ENCODE measurements around the gene LRP1. TPM values are rescaled to one million over a fixed set of nuclear protein-coding genes. Genes with fewer than 3 reads are reported as not detected.
A peak's percentile ranks its signal among the peaks of the same experiment; 100 is the strongest.

LRP1 gene
- total RNA-seq, 1 experiment from 2014 or later: 25.1 TPM

- in situ Hi-C loops (cut with HindIII; ENCODE audit: low sequenced_read_pairs): no loop called here
Observed at GRCh38 chr12:57164454-57164853, 36.2 kb downstream of the LRP1 start.

GRCh38 chr12:57164966-57165625, 36.8 kb downstream of the LRP1 start:
- in situ Hi-C loops (cut with HindIII; ENCODE audit: low sequenced_read_pairs): no loop called here
- no peak for DNase-seq (ENCODE audit: low spot score)

More at GRCh38 chr12:57164454-57164853, 36.2 kb downstream of the LRP1 start:
- no peak for DNase-seq (ENCODE audit: low spot score)

GRCh38 chr12:57165741-57166140, 37.5 kb downstream of the LRP1 start:
- in situ Hi-C loops (cut with HindIII; ENCODE audit: low sequenced_read_pairs): no loop called here
- no peak for DNase-seq (ENCODE audit: low spot score)

DNA sequence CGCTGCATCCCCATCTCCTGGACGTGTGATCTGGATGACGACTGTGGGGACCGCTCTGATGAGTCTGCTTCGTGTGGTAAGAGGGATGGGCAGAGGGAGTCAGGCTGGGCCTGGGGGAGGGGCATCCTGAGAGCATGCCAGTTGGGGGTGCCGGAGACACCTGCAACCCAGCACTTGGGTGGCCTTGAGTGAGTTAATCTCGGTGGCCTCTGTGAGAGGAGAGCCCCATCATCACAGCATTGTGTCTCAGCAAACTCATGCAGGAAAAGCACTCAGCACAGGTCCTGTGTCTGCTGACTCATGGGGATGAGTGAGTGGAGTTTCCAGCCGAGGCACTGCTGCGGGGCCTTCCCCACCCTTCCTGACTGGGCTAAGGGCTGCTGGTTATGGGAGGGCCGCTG, 38.7 kb downstream of the LRP1 start:
- DNase-seq (ENCODE audit: low spot score): no peak
- in situ Hi-C loops (cut with HindIII; ENCODE audit: low sequenced_read_pairs): no loop called here

DNA sequence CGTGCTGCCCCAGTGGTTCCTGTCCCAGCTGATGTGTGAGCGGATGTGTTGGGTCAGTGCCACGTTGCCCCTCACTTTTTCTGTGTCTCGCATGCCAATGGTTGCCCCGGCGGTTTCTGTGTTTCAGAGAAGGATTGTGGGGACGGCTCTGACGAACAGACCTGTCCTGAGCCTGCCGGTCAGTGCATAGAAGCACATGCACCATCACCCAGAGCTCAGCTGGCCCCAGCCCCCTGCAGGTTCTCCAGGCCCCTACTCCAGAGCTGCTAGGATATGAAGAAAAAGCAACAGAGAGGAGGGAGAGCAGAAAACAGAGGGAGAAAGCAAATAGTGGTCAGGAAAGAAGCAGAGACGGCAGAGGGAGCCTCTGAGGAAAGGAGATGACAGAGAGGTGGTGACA, 39.8 kb downstream of the LRP1 start:
- no peak for DNase-seq (ENCODE audit: low spot score)
- in situ Hi-C loops (cut with HindIII; ENCODE audit: low sequenced_read_pairs): no loop called here

DNA sequence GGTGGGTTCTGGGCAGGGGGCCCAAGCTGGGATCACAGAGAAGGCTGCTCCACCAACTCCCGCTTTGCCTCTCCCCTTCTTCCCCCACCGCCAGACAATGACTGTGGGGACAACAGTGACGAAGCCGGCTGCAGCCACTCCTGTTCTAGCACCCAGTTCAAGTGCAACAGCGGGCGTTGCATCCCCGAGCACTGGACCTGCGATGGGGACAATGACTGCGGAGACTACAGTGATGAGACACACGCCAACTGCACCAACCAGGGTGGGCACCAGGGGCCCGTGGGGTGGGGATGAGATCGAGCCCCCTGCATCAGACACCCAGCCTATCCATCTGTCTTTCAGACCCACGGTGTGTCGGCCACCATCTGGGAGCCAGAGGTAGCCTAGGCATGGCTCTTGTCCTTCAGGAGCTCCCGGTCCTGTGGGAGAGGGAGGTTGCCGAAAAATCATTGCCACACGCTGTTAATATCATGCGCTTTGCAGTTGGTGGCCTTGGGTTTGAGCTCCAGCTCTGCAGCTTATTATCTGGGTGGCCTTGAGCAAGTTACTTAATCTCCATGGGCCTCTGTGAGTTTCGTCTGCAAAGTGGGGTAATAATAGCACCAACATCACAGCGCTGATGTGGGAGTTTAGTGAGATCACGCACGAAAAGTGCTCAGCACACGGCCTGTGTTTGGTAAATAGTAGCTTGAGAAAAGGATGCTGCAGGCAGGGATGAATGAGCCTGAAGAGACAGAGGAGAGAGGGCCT, 40.9 kb downstream of the LRP1 start:
- in situ Hi-C loops (cut with HindIII; ENCODE audit: low sequenced_read_pairs): no loop called here
- no peak for DNase-seq (ENCODE audit: low spot score)

- DNase-seq (ENCODE audit: low spot score): no peak
- in situ Hi-C loops (cut with HindIII; ENCODE audit: low sequenced_read_pairs): no loop called here
Observed at GRCh38 chr12:57169969-57170368, 41.7 kb downstream of the LRP1 start.

- DNase-seq (ENCODE audit: low spot score): no peak
- in situ Hi-C loops (cut with HindIII; ENCODE audit: low sequenced_read_pairs): no loop called here
Observed at GRCh38 chr12:57170408-57170807, 42.1 kb downstream of the LRP1 start.

- DNase-seq (ENCODE audit: low spot score): no peak
- in situ Hi-C loops (cut with HindIII; ENCODE audit: low sequenced_read_pairs): no loop called here
Observed at GRCh38 chr12:57170927-57171326, 42.6 kb downstream of the LRP1 start.

GRCh38 chr12:57171668-57172067, 43.4 kb downstream of the LRP1 start:
- DNase-seq (ENCODE audit: low spot score): no peak
- in situ Hi-C loops (cut with HindIII; ENCODE audit: low sequenced_read_pairs): no loop called here

DNA sequence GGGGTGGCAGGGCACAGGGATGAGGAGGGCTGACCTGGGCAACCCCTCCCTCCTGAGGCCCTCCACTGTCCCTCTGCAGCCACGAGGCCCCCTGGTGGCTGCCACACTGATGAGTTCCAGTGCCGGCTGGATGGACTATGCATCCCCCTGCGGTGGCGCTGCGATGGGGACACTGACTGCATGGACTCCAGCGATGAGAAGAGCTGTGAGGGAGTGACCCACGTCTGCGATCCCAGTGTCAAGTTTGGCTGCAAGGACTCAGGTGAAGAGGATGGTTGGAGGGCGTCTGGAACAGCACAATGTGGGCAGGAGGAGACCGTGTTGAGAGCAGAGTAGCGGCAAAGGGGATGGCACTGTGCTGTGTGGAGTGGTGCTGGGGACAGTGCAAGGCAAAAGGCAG, 44.8 kb downstream of the LRP1 start:
- no peak for DNase-seq (ENCODE audit: low spot score)

GRCh38 chr12:57173683-57174082, 45.4 kb downstream of the LRP1 start:
- no peak for DNase-seq (ENCODE audit: low spot score)
- in situ Hi-C loops (cut with HindIII; ENCODE audit: low sequenced_read_pairs): no loop called here

More for the DNA sequence above, 44.8 kb downstream of the LRP1 start:
- in situ Hi-C loops (cut with HindIII; ENCODE audit: low sequenced_read_pairs): no loop called here

DNA sequence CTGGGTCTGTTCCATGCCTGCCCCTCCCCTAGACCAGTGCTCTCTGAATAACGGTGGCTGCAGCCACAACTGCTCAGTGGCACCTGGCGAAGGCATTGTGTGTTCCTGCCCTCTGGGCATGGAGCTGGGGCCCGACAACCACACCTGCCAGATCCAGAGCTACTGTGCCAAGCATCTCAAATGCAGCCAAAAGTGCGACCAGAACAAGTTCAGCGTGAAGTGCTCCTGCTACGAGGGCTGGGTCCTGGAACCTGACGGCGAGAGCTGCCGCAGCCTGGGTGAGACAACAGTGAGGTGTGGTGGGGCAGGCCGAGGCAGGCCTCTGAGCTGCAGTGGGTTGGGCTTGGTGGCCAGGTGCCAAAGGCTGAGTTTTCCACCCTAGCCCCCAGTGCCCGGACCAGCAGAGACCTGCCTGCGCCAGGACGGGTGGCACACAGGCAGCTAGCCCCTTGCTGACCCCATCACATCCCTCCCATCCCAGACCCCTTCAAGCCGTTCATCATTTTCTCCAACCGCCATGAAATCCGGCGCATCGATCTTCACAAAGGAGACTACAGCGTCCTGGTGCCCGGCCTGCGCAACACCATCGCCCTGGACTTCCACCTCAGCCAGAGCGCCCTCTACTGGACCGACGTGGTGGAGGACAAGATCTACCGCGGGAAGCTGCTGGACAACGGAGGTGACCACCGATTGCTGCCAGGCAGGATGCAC, 47.3 kb downstream of the LRP1 start:
- peak; percentile 89 for DNase-seq (ENCODE audit: low spot score)
- in situ Hi-C loops (cut with HindIII; ENCODE audit: low sequenced_read_pairs): no loop called here

DNA sequence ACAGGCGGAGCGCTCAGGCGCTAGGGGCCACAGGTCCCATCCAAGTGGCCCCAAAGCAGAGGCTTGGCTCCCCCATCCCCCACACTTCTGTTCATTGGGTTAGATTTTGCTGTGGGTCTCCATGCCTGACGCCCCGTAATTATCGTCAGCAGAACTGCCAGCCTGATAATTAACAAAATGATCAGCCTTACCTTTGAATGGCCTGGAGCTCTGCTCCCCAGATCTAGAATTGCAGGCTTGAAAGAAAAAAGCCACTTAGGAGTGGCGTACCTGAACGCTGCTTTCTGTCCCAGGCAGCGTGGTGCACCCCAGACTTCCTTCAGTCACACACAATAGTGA, 47.8 kb downstream of the LRP1 start:
- in situ Hi-C loops (cut with HindIII; ENCODE audit: low sequenced_read_pairs): no loop called here
- DNase-seq (ENCODE audit: low spot score): no peak

DNA sequence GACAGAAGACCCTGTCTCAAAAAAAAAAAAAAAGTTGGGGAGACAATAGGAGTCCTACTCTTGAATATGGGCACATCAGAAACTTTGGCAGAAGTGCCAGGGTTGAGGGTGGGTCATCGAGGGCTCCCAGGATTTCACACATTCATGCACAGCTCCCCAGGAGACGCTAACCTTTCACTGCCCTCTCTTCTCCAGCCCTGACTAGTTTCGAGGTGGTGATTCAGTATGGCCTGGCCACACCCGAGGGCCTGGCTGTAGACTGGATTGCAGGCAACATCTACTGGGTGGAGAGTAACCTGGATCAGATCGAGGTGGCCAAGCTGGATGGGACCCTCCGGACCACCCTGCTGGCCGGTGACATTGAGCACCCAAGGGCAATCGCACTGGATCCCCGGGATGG, 48.6 kb downstream of the LRP1 start:
- DNase-seq (ENCODE audit: low spot score): no peak
- in situ Hi-C loops (cut with HindIII; ENCODE audit: low sequenced_read_pairs): no loop called here

GRCh38 chr12:57177354-57177753, 49.1 kb downstream of the LRP1 start:
- no peak for DNase-seq (ENCODE audit: low spot score)
- in situ Hi-C loops (cut with HindIII; ENCODE audit: low sequenced_read_pairs): no loop called here

- in situ Hi-C loops (cut with HindIII; ENCODE audit: low sequenced_read_pairs): no loop called here
Observed at GRCh38 chr12:57178213-57178612, 49.9 kb downstream of the LRP1 start.

GRCh38 chr12:57179331-57180086, 51.2 kb downstream of the LRP1 start:
- no peak for DNase-seq (ENCODE audit: low spot score)
- in situ Hi-C loops (cut with HindIII; ENCODE audit: low sequenced_read_pairs): no loop called here

More at GRCh38 chr12:57178213-57178612, 49.9 kb downstream of the LRP1 start:
- no peak for DNase-seq (ENCODE audit: low spot score)

DNA sequence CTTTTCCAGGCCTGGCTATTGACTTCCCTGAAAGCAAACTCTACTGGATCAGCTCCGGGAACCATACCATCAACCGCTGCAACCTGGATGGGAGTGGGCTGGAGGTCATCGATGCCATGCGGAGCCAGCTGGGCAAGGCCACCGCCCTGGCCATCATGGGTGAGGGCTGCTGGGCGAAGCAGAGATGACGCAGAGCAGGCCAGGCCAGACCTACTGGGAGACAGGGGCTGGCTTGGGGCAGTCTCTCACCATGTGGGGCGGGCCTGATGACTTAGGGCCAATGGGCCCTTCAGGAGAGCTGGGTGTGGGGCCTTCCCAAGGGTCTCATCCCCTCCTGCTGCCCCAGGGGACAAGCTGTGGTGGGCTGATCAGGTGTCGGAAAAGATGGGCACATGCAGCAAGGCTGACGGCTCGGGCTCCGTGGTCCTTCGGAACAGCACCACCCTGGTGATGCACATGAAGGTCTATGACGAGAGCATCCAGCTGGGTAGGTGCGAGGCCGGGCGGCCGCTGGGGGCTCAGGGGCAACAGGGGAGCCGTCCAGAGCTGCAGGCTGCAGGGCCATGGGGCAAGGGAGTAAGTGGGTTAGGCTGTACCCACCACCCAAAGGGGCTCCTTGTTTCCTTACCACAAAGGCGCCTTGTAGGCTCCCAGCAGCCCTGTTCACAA, 52.2 kb downstream of the LRP1 start:
- no peak for DNase-seq (ENCODE audit: low spot score)
- in situ Hi-C loops (cut with HindIII; ENCODE audit: low sequenced_read_pairs): no loop called here

Measured in G401 (cell line).